ENCODE measurements around the gene PSMD13. TPM values are rescaled to one million over a fixed set of nuclear protein-coding genes. Genes with fewer than 3 reads are reported as not detected.

PSMD13 gene
- total and polyA plus RNA-seq, 2 of the 13 experiments (the other 11 are each of a cell fraction or from before 2014, with no cell fraction given) = 83.0 to 117 TPM

GRCh38 chr11:236774-237767 is at the start of gene PSMD13 (continued):
- peak; percentile 37; the same call in 1 of the 2 replicates for TF ChIP-seq ZNF704 (CRISPR knock-in tag; IDR thresholded peaks at IDR 0.05; ENCODE audit: borderline replicate concordance)
- TF ChIP-seq MXD3 (CRISPR knock-in tag; IDR thresholded peaks at IDR 0.05) = no peak
- no peak for TF ChIP-seq TFDP1 (CRISPR knock-in tag; IDR thresholded peaks at IDR 0.05; ENCODE audit: borderline replicate concordance)
- peak; percentile 41; the same call in 1 of the 2 replicates for TF ChIP-seq IRF9 (CRISPR knock-in tag; IDR thresholded peaks at IDR 0.05; ENCODE audit: borderline replicate concordance)
- TF ChIP-seq GATA4 (IDR thresholded peaks at IDR 0.05; ENCODE audit: borderline replicate concordance, low read depth) = no peak; the same call in 1 of the 2 replicates
- no peak for TF ChIP-seq CENPX (CRISPR knock-in tag; IDR thresholded peaks at IDR 0.05)
- no peak for TF ChIP-seq TCF12 (IDR thresholded peaks at IDR 0.05)
- TF ChIP-seq TCF12 (CRISPR knock-in tag; IDR thresholded peaks at IDR 0.05) = no peak
- peak; percentile 69; the same call in 1 of the 2 replicates for TF ChIP-seq ZNF713 (CRISPR knock-in tag; IDR thresholded peaks at IDR 0.05)
- no peak for TF ChIP-seq ZNF3 (CRISPR knock-in tag; IDR thresholded peaks at IDR 0.05)
- no peak for TF ChIP-seq ZNF343 (CRISPR knock-in tag; IDR thresholded peaks at IDR 0.05)
- no peak for TF ChIP-seq SALL1 (CRISPR knock-in tag; IDR thresholded peaks at IDR 0.05)
- TF ChIP-seq XRCC5 (optimal IDR thresholded peaks at IDR 0.05; ENCODE audit: low read length) = peak; percentile 76
- TF ChIP-seq USF2 (IDR thresholded peaks at IDR 0.05; ENCODE audit: low read depth, low read length) = no peak
- no peak for TF ChIP-seq USF2 (CRISPR knock-in tag; IDR thresholded peaks at IDR 0.05; ENCODE audit: borderline replicate concordance)
- TF ChIP-seq ZNF160 (CRISPR knock-in tag; IDR thresholded peaks at IDR 0.05) = 0 out of 2 replicates have a peak, but pooled peaks have one; percentile 42
- TF ChIP-seq LRRFIP1 (CRISPR knock-in tag; conservative IDR thresholded peaks at IDR 0.05) = no peak
- TF ChIP-seq MLX (CRISPR knock-in tag; IDR thresholded peaks at IDR 0.05) = no peak
- TF ChIP-seq KLF16 (CRISPR knock-in tag; IDR thresholded peaks at IDR 0.05) = peak in 1 of 2 experiments; percentile 86; a peak in 2 of 4 replicates

Data from HepG2 (cell line).